Neural progenitor cell (in vitro differentiated cells): Measurements from ENCODE around the gene OPN1SW. TPM values are rescaled to one million over a fixed set of nuclear protein-coding genes. Genes with fewer than 3 reads are reported as not detected.

ENCODE experiments used
- DNase-seq: peaks from one replicate; pipeline ENCODE4 v3.0.0-alpha.2; 2016; ENCODE audit warnings: low spot score
- H2AFZ ChIP-seq: fragments of 200-600 bp; sonication (generic); replicated peaks from 2 replicates; pipeline ENCODE4 v1.6.1; 2016; ENCODE audit warnings: antibody characterized with exemption
- H3F3A ChIP-seq: fragments of 200-600 bp; sonication (generic); 2 replicates; pipeline ENCODE4 v1.6.1; 2016; ENCODE audit warnings: antibody characterized with exemption, low read depth
- H3K27ac ChIP-seq: fragments of 200-600 bp; sonication (generic); 2 replicates; pipeline ENCODE4 v1.5.1; 2016; ENCODE audit warnings: mild to moderate bottlenecking
- H3K27me3 ChIP-seq: fragments of 200-600 bp; sonication (generic); 2 replicates; pipeline ENCODE4 v1.6.1; 2016; ENCODE audit warnings: mild to moderate bottlenecking, moderate library complexity
- H3K36me3 ChIP-seq: fragments of 200-600 bp; sonication (generic); 2 replicates; pipeline ENCODE4 v1.5.1; 2016
- H3K4me1 ChIP-seq: fragments of 200-600 bp; sonication (generic); 2 replicates; pipeline ENCODE4 v1.6.1; 2016; ENCODE audit warnings: mixed run types
- H3K4me2 ChIP-seq: fragments of 200-600 bp; sonication (generic); 2 replicates; pipeline ENCODE4 v1.6.1; 2016
- H3K4me3 ChIP-seq: fragments of 200-600 bp; sonication (generic); 2 replicates; pipeline ENCODE4 v1.5.1; 2016
- H3K79me2 ChIP-seq: fragments of 200-600 bp; sonication (generic); 2 replicates; pipeline ENCODE4 v1.6.1; 2016; ENCODE audit warnings: low read depth
- H3K9ac ChIP-seq: fragments of 200-600 bp; sonication (generic); 2 replicates; pipeline ENCODE4 v1.6.1; 2016
- H3K9me3 ChIP-seq: fragments of 200-600 bp; sonication (generic); 2 replicates; pipeline ENCODE4 v1.5.1; 2016; ENCODE audit warnings: low read depth
- H4K20me1 ChIP-seq: fragments of 200-600 bp; sonication (generic); 2 replicates; pipeline ENCODE4 v1.6.1; 2016; ENCODE audit warnings: low read depth
- H3K27ac Mint-ChIP-seq: 3 replicates; pipeline ENCODE4 v1.8.0; 2021; ENCODE audit warnings: mixed read lengths
- H3K27me3 Mint-ChIP-seq: 2 replicates; pipeline ENCODE4 v1.8.0; 2022; ENCODE audit warnings: low read depth, mild to moderate bottlenecking, inconsistent platforms, moderate library complexity, mixed read lengths; ENCODE audit not compliant: insufficient read depth
- H3K36me3 Mint-ChIP-seq: 3 replicates; pipeline ENCODE4 v1.8.0; 2021; ENCODE audit warnings: mixed read lengths
- H3K4me1 Mint-ChIP-seq: 3 replicates; pipeline ENCODE4 v1.8.0; 2021; ENCODE audit warnings: mixed read lengths
- H3K4me3 Mint-ChIP-seq: 3 replicates; pipeline ENCODE4 v1.8.0; 2021; ENCODE audit warnings: mild to moderate bottlenecking, moderate library complexity, mixed read lengths
- H3K9me3 Mint-ChIP-seq: 3 replicates; pipeline ENCODE4 v1.8.0; 2020; ENCODE audit warnings: mixed read lengths
- EZH2 ChIP-seq: fragments of 200-600 bp; sonication (generic); IDR thresholded peaks from 2 replicates; pipeline ENCODE4 v1.6.1; 2017; ENCODE audit warnings: antibody characterized with exemption, mild to moderate bottlenecking, moderate library complexity
- EZH2phosphoT487 ChIP-seq: fragments of 200-600 bp; sonication (generic); IDR thresholded peaks from 2 replicates; pipeline ENCODE4 v1.6.1; 2017; ENCODE audit warnings: antibody characterized with exemption
- total RNA-seq: library from RNA; depleted of rRNA; stranded (reverse); fragments of >200 nt; gene quantifications from 2 replicates; pipeline ENCODE4 v1.2.3, GENCODE V29; 2015; ENCODE audit warnings: low replicate concordance
- TF ChIP-seq, protein P1 (sequence below): fragments of 200-600 bp; sonication (generic); IDR thresholded peaks from 2 replicates; pipeline ENCODE4 v1.5.1; 2017; ENCODE audit warnings: antibody characterized with exemption, mild to moderate bottlenecking

The OPN1SW gene
- total RNA-seq, 1 donor from 2014 or later, result not detected

DNA sequence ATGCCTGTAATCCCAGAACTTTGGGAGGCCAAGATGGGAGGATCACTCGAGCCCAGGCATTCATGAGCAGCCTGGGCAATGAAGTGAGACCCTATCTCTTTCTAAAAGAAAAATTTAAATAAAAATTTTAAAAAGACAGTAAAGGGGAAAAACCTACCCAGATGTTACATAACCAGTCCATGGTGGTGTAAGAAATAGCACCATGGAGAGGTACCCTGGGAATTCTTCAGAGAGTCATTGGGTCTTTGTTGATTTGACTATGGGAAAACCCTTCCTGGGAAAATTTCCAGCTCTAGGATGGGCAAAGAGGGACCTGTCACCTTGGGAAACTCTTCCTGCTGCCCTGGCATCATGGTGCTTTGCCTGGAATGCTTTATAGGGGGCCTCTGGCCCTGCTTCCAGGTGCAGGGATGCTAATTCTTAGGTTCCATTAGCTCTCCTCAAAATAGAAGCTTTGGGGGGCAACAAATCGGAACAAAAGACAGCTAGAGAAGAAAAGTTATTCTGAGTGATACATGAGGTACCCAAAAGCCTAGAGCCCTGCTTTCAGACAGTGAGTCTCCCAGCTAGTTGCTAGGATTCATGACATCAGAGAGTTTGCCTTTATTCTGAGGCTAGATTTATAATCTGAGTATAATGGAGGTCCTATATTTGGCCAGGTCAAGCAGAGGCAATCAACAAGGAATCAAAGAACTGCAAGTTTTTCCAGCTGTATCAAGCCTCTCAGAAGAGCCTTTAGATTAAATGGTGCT, 26.2 kb upstream of the OPN1SW start:
- H4K20me1 ChIP-seq, result peaks cover 11% of the 10 kb centered on the region
- no peaks in the 10 kb centered on the region for H3K9me3 Mint-ChIP-seq
- no peak overlapping the region for H3K27ac Mint-ChIP-seq
- H3K27ac ChIP-seq, result no peak overlapping the region
- no peaks in the 10 kb centered on the region for H3K79me2 ChIP-seq
- no peak for TF ChIP-seq EZH2
- no peak for TF ChIP-seq EZH2phosphoT487
- TF ChIP-seq, protein P1, sequence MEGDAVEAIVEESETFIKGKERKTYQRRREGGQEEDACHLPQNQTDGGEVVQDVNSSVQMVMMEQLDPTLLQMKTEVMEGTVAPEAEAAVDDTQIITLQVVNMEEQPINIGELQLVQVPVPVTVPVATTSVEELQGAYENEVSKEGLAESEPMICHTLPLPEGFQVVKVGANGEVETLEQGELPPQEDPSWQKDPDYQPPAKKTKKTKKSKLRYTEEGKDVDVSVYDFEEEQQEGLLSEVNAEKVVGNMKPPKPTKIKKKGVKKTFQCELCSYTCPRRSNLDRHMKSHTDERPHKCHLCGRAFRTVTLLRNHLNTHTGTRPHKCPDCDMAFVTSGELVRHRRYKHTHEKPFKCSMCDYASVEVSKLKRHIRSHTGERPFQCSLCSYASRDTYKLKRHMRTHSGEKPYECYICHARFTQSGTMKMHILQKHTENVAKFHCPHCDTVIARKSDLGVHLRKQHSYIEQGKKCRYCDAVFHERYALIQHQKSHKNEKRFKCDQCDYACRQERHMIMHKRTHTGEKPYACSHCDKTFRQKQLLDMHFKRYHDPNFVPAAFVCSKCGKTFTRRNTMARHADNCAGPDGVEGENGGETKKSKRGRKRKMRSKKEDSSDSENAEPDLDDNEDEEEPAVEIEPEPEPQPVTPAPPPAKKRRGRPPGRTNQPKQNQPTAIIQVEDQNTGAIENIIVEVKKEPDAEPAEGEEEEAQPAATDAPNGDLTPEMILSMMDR, result no peak
- H3K9me3 ChIP-seq, result no peaks in the 10 kb centered on the region
- no peak overlapping the region for H3K4me3 Mint-ChIP-seq
- no peak overlapping the region for H3K4me2 ChIP-seq
- H3K9ac ChIP-seq, result no peak overlapping the region
- peaks cover 14% of the 10 kb centered on the region for H3K36me3 ChIP-seq
- no peak for DNase-seq
- H3F3A ChIP-seq, result peaks cover 12% of the 10 kb centered on the region
- no peaks in the 10 kb centered on the region for H3K4me1 Mint-ChIP-seq
- H3K27me3 ChIP-seq, result no peaks in the 10 kb centered on the region
- peaks cover 10% of the 10 kb centered on the region for H3K4me1 ChIP-seq
- peaks cover 2% of the 10 kb centered on the region for H3K27me3 Mint-ChIP-seq
- no peak overlapping the region for H2AFZ ChIP-seq
- no peak overlapping the region for H3K4me3 ChIP-seq
- peaks cover 28% of the 10 kb centered on the region for H3K36me3 Mint-ChIP-seq

DNA sequence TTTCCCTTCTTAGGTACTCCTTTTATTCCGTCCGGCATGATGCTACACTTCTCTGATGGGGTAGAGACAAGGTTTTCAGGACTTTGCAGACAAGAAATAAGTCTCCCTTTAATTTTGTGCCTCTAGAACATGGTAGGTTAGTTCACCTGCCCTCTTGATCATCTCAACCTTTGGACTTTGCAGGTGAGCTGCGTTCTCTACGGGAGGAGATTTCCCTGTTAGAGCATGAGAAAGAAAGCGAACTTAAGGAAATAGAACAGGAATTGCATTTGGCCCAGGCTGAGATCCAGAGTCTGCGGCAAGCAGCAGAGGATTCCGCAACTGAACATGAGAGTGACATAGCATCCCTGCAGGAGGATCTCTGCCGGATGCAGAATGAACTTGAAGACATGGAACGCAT, 25.4 kb upstream of the OPN1SW start:
- Histone ChIP-seq H3K4me2 (no peak overlapping the region), H3K9ac (no peak overlapping the region), H3K27ac (no peak overlapping the region), H3K9me3 (no peaks in the 10 kb centered on the region), H4K20me1 (peaks cover 11% of the 10 kb centered on the region), H3K79me2 (no peaks in the 10 kb centered on the region), H3K27me3 (no peaks in the 10 kb centered on the region), H2AFZ (no peak overlapping the region), H3K36me3 (peaks cover 14% of the 10 kb centered on the region), H3F3A (peaks cover 16% of the 10 kb centered on the region), H3K4me1 (peaks cover 13% of the 10 kb centered on the region), H3K4me3 (no peak overlapping the region)
- no peak overlapping the region for H3K4me3 Mint-ChIP-seq
- peaks cover 27% of the 10 kb centered on the region for H3K36me3 Mint-ChIP-seq
- no peaks in the 10 kb centered on the region for H3K4me1 Mint-ChIP-seq
- TF ChIP-seq, protein P1, result no peak
- TF ChIP-seq EZH2 (no peak), EZH2phosphoT487 (no peak)
- H3K9me3 Mint-ChIP-seq, result no peaks in the 10 kb centered on the region
- H3K27ac Mint-ChIP-seq, result no peak overlapping the region
- no peak for DNase-seq
- peaks cover 2% of the 10 kb centered on the region for H3K27me3 Mint-ChIP-seq

DNA sequence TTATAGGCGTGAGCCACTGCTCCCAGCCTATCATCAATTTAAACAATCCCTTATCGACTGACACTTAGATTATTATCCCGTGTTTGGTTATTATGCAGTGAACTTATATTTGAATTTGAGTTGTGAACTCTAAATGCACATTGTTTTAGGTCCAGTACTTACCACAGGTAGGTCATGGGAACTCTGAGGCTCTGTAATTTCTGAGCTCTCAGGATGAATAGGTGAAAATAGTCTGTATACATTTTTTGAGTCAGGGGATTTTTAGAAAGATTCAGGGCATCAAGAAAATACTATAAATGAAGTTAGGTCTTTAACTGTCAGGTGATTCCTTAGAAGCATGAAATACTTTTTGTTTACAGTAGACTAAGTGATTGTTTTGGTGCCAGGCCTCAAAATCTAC, 25.0 kb upstream of the OPN1SW start:
- H3K9me3 Mint-ChIP-seq, result no peaks in the 10 kb centered on the region
- H3K27me3 ChIP-seq, result no peaks in the 10 kb centered on the region
- H3K9ac ChIP-seq, result no peak overlapping the region
- no peak overlapping the region for H3K27ac Mint-ChIP-seq
- no peaks in the 10 kb centered on the region for H3K9me3 ChIP-seq
- no peak overlapping the region for H3K27ac ChIP-seq
- peaks cover 11% of the 10 kb centered on the region for H4K20me1 ChIP-seq
- H3K4me1 ChIP-seq, result peaks cover 17% of the 10 kb centered on the region
- H3K4me1 Mint-ChIP-seq, result no peaks in the 10 kb centered on the region
- DNase-seq, result no peak
- H3K4me3 Mint-ChIP-seq, result no peak overlapping the region
- peaks cover 29% of the 10 kb centered on the region for H3K36me3 Mint-ChIP-seq
- no peak overlapping the region for H3K4me2 ChIP-seq
- H3F3A ChIP-seq, result peaks cover 20% of the 10 kb centered on the region
- H3K4me3 ChIP-seq, result no peak overlapping the region
- no peak overlapping the region for H2AFZ ChIP-seq
- TF ChIP-seq EZH2 (no peak), EZH2phosphoT487 (no peak)
- TF ChIP-seq, protein P1, result no peak
- H3K79me2 ChIP-seq, result no peaks in the 10 kb centered on the region
- H3K27me3 Mint-ChIP-seq, result peaks cover 2% of the 10 kb centered on the region
- peaks cover 17% of the 10 kb centered on the region for H3K36me3 ChIP-seq
